Measurements from ENCODE around the gene ADPRHL1.

ADPRHL1 gene

GRCh38 chr13:113414335-113414734 lies 39.0 kb downstream of the ADPRHL1 start:
- DNase-seq: no peak

GRCh38 chr13:113413898-113414282 lies 39.4 kb downstream of the ADPRHL1 start:
- no peak for DNase-seq

- no peak for DNase-seq
Observed at GRCh38 chr13:113413178-113413897, 40.0 kb downstream of the ADPRHL1 start.

GRCh38 chr13:113412440-113412839 lies 40.8 kb downstream of the ADPRHL1 start:
- no peak for DNase-seq

- DNase-seq: no peak
Observed at GRCh38 chr13:113411216-113412023, 41.9 kb downstream of the ADPRHL1 start.

GRCh38 chr13:113410472-113411201 lies 42.7 kb downstream of the ADPRHL1 start:
- DNase-seq: no peak

GRCh38 chr13:113408562-113408961 lies 44.7 kb downstream of the ADPRHL1 start:
- no peak for DNase-seq

- no peak for DNase-seq
Observed at GRCh38 chr13:113407531-113408393, 45.5 kb downstream of the ADPRHL1 start.

- no peak for DNase-seq
Observed at GRCh38 chr13:113407103-113407530, 46.2 kb downstream of the ADPRHL1 start.

- no peak for DNase-seq
Observed at GRCh38 chr13:113406321-113407102, 46.8 kb downstream of the ADPRHL1 start.

GRCh38 chr13:113405481-113406300 lies 47.6 kb downstream of the ADPRHL1 start:
- DNase-seq: no peak

GRCh38 chr13:113404723-113405471 lies 48.4 kb downstream of the ADPRHL1 start:
- DNase-seq: no peak

- no peak for DNase-seq
Observed at GRCh38 chr13:113404366-113404722, 48.9 kb downstream of the ADPRHL1 start.

GRCh38 chr13:113403255-113404104 lies 49.8 kb downstream of the ADPRHL1 start:
- no peak for DNase-seq

GRCh38 chr13:113402471-113403254 lies 50.6 kb downstream of the ADPRHL1 start:
- no peak for DNase-seq

GRCh38 chr13:113401452-113402415 lies 51.6 kb downstream of the ADPRHL1 start:
- DNase-seq: no peak

Data from bone marrow (tissue), 2 donors.